Measurements from ENCODE around the gene ACSM6. TPM values are rescaled to one million over a fixed set of nuclear protein-coding genes. Genes with fewer than 3 reads are reported as not detected.
A peak's percentile ranks its signal among the peaks of the same experiment; 100 is the strongest.

The ACSM6 gene, protein sequence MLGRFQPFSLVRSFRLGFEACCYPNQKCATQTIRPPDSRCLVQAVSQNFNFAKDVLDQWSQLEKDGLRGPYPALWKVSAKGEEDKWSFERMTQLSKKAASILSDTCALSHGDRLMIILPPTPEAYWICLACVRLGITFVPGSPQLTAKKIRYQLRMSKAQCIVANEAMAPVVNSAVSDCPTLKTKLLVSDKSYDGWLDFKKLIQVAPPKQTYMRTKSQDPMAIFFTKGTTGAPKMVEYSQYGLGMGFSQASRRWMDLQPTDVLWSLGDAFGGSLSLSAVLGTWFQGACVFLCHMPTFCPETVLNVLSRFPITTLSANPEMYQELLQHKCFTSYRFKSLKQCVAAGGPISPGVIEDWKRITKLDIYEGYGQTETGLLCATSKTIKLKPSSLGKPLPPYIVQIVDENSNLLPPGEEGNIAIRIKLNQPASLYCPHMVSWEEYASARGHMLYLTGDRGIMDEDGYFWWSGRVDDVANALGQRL
- total RNA-seq: under 1 TPM in 2 of 8 experiments, not detected in 6; 0.14 to 0.24 TPM

DNA sequence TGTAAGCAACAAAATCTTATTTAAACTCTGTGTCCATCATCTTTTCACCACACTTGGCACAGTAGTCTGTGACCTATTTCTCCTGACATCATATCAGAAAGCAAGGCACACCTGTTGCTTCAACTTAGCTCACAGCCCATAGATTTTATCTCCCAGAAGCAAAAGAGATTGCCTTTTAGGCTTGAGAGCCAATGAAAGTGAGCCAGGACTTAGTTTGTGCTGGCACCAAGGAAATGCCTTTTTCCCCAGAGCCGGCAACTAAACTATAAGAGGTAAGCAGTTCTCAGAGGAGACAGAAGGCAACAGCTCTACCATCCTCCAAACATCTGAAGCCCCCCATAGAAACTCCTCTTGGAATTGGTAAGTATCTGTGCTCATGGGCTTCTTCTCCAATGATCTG lies at the start of gene ACSM6:
Gene ACSM6, plus strand, starts transcription at position 295 of the 400 bp plus-strand sequence. CDS start 248 bp downstream, outside the sequence.
- no peak within 1 kb of the TSS for H3K4me3 ChIP-seq
- no peak for ATAC-seq (replicated peaks in 6 of 8)
- H3K4me1 ChIP-seq (replicated peaks in 1 of 2): no peaks in the 10 kb centered on the region
- H3K27ac ChIP-seq: no peak within 1 kb of the TSS
- WGBS, 10 experiments: 17 to 86% (median 67%) methylated on average over 1 of the region's 1 CpG; no CpG with 5 or more reads in 5 of the 10 experiments
- in situ Hi-C loops (cut with MboI; ENCODE audit: low pct_unique_long_range_greater_than_20kb in 2 of 9, low sequenced_read_pairs in 9 of 9, unreplicated experiment in 9 of 9): no loop called here

DNA sequence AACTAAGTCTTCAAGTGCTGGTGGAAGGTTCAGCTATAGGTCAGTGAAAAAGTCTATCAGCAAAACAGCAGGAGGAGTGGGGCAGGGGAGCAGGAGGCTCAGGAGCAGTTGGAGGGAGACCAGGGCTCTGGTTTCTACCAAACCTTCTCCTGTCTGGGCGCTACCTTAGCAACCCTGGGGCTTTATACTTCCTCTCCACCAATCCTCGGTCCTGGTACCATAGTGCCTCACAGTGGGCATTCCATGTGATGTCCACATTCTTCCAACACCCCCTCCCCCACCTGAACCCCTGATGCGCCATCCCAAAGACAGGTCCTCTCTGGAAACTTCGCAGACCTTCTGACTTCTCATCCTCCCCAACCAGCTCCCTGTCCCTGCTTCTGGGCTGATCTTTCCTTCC lies 25.3 kb upstream of the ACSM6 start:
- in situ Hi-C loops (cut with MboI; ENCODE audit: low pct_unique_long_range_greater_than_20kb in 2 of 9, low sequenced_read_pairs in 9 of 9, unreplicated experiment in 9 of 9): no loop called here
- no peak overlapping the region for H3K4me3 ChIP-seq
- H3K27ac ChIP-seq: no peak overlapping the region
- no peaks in the 10 kb centered on the region for H3K4me1 ChIP-seq (replicated peaks in 1 of 2)
- WGBS, 10 experiments: 20 to 100% (median 86%) methylated on average over 2 of the region's 4 CpGs; no CpG with 5 or more reads in 7 of the 10 experiments
- ATAC-seq (replicated peaks in 6 of 8): no peak

DNA sequence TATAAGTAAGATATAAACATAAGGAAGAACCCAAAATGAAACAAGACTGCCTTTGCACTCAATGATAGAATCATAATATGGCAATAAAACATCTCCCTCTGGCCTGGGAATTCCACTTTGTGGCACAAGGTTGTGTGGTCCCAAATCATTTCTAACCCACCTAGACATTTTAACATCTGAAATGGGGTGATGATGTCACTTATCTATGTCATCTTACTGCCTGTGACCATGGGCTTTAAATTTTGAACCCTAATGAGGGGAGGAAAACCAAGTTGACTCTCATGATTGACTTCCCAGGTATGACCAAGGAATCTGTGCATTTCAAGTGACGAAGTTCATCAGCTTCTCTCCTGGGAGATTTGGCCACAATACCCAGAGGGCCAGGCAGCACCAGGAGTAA lies 24.5 kb upstream of the ACSM6 start:
- ATAC-seq (replicated peaks in 6 of 8): no peak
- WGBS, 10 experiments: 100% methylated on average over 1 of the region's 1 CpG; no CpG with 5 or more reads in 9 of the 10 experiments
- H3K4me1 ChIP-seq (replicated peaks in 1 of 2): no peaks in the 10 kb centered on the region
- in situ Hi-C loops (cut with MboI; ENCODE audit: low pct_unique_long_range_greater_than_20kb in 2 of 9, low sequenced_read_pairs in 9 of 9, unreplicated experiment in 9 of 9): no loop called here
- H3K27ac ChIP-seq: no peak overlapping the region
- H3K4me3 ChIP-seq: no peak overlapping the region

DNA sequence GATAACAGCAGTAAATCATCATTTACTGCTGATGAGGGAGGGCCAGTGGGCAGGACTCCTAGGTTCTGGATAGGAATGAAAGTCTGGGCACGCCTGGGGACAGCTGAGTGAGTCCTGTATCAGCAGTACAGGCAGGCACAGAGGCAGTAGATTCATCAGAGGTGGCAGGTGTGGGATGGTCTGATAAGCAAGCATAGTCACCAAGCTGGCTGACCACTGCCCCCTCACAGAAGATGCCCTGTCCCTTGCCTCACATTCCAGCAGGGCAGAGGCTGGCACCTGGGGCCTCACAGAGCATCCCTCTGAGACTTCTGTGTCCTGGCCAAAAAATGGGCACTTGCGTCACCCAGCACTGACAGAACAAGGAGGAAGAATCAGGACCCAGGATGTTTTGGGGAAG lies 23.2 kb upstream of the ACSM6 start:
- H3K4me3 ChIP-seq: no peak overlapping the region
- no peak for ATAC-seq (replicated peaks in 6 of 8)
- in situ Hi-C loops (cut with MboI; ENCODE audit: low pct_unique_long_range_greater_than_20kb in 2 of 9, low sequenced_read_pairs in 9 of 9, unreplicated experiment in 9 of 9): no loop called here
- no peak overlapping the region for H3K27ac ChIP-seq
- H3K4me1 ChIP-seq (replicated peaks in 1 of 2): no peaks in the 10 kb centered on the region
- WGBS, 10 experiments: 0 to 100% (median 54%) methylated on average over 1 to 2 of the region's 2 CpGs; no CpG with 5 or more reads in 7 of the 10 experiments

DNA sequence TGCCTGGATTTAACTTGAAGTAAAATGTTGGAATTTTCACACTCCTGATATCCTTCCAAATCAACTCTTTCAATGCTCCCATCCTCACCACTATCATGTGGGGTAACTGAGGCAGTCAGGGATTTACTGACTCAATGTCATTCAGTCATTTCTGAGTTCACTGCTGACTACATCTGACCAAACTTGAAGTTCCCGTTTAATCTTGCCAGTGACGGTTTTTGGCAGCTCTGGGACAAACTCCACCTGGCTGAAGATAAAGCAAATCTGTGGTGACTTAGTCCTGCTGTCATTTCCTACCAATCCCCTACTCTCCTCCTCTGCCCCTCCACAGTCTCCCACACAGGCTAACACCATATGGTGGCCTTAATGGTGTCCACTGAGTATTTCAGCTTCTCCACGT lies 22.7 kb upstream of the ACSM6 start:
- ATAC-seq (replicated peaks in 6 of 8): no peak
- Histone ChIP-seq H3K4me3 (no peak overlapping the region), H3K27ac (no peak overlapping the region), H3K4me1 (replicated peaks in 1 of 2) (no peaks in the 10 kb centered on the region)
- WGBS, 10 experiments: 20 to 89% (median 81%) methylated on average over 1 to 3 of the region's 3 CpGs; no CpG with 5 or more reads in 3 of the 10 experiments
- in situ Hi-C loops (cut with MboI; ENCODE audit: low pct_unique_long_range_greater_than_20kb in 2 of 9, low sequenced_read_pairs in 9 of 9, unreplicated experiment in 9 of 9): no loop called here

DNA sequence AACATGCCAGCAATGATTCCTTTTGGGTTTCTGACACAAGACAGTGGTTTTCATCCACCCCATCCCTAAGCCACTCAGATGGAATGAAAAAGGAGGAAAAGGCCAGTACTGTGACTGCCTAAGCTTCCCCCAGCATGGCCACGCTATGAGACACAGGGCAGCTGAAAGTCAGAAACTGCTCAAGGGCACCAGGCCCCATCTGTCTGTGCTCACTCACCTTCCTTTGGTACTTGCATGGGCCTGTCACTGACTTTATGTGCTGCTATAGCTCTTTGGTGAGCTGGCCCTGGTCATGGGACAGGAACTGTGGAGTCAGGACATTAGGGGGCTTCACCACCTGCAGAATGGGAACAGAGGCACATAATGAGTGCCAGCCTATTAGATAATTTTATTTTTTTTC lies 21.2 kb upstream of the ACSM6 start:
- in situ Hi-C loops (cut with MboI; ENCODE audit: low pct_unique_long_range_greater_than_20kb in 2 of 9, low sequenced_read_pairs in 9 of 9, unreplicated experiment in 9 of 9): no loop called here
- WGBS, 10 experiments: 0 to 88% (median 57%) methylated on average over 1 of the region's 1 CpG; no CpG with 5 or more reads in 5 of the 10 experiments
- ATAC-seq (replicated peaks in 6 of 8): no peak
- no peak overlapping the region for H3K27ac ChIP-seq
- no peak overlapping the region for H3K4me3 ChIP-seq
- H3K4me1 ChIP-seq (replicated peaks in 1 of 2): no peaks in the 10 kb centered on the region

DNA sequence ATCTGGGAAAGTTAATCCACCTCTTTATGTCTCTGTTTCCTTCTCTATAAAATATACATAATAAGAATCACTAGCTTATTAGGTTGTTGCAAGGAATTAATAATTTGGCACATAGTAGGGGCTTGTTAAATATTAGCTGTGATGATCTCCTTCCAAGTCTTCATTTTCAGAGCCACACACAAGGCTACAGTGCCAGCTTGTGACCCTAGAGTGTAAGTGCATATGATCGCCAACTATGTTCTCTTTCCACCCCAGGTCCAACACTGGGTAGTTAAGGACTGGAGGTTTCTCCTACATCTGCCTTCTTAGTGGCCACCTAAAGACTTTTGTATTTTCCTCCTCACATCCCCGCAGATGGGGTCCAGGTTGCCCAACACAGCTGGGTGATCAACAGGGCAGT lies 17.9 kb upstream of the ACSM6 start:
- H3K4me1 ChIP-seq (replicated peaks in 1 of 2): no peaks in the 10 kb centered on the region
- ATAC-seq (replicated peaks in 6 of 8): no peak
- H3K27ac ChIP-seq: no peak overlapping the region
- WGBS, 10 experiments: 20 to 80% (median 72%) methylated on average over 1 to 2 of the region's 2 CpGs; no CpG with 5 or more reads in 7 of the 10 experiments
- in situ Hi-C loops (cut with MboI; ENCODE audit: low pct_unique_long_range_greater_than_20kb in 2 of 9, low sequenced_read_pairs in 9 of 9, unreplicated experiment in 9 of 9): no loop called here
- H3K4me3 ChIP-seq: no peak overlapping the region

DNA sequence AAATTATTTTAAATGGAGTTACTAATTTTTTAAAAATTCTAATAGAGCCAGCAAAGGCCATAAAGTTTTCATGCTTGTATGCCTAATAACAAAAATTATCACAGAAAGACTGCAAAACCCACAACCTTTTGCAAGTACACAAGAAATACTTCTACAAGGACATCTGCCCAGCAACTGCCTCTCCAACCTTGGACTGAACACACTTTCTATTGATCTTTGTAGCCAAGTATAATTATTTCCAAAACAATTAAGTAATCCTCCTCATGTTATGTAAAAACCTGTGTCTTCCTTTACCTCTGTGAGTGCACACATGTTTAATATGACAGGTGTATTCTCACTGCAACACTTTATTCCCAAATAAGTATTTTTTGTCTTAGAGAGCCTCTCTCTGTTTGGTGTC lies 16.6 kb upstream of the ACSM6 start:
- in situ Hi-C loops (cut with MboI; ENCODE audit: low pct_unique_long_range_greater_than_20kb in 2 of 9, low sequenced_read_pairs in 9 of 9, unreplicated experiment in 9 of 9): no loop called here
- H3K4me3 ChIP-seq: no peak overlapping the region
- no peak for ATAC-seq (replicated peaks in 6 of 8)
- no peaks in the 10 kb centered on the region for H3K4me1 ChIP-seq (replicated peaks in 1 of 2)
- no peak overlapping the region for H3K27ac ChIP-seq

DNA sequence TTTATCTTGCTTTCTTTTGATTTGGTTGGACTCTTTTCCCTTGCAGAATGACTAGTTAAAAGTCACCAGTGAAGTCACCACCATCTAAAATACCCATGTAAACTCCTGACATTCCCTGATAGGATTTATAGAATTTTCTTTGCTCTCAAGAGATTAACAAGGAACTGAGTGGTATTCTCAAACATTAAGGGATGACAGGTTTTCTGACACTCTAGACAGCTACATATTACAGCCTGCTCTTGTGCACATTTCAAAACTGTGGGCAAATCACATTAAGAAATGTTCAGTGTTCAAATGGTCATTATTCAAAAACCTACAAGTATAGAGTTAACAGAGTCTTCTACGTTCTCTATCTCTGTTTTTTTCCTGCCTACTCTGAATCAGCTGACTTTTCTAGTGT lies 15.8 kb upstream of the ACSM6 start:
- no peak for ATAC-seq (replicated peaks in 6 of 8)
- Histone ChIP-seq H3K4me3 (no peak overlapping the region), H3K4me1 (replicated peaks in 1 of 2) (no peaks in the 10 kb centered on the region), H3K27ac (no peak overlapping the region)
- WGBS, 10 experiments: 0 to 100% (median 45%) methylated on average over 1 of the region's 1 CpG; no CpG with 5 or more reads in 1 of the 10 experiments
- in situ Hi-C loops (cut with MboI; ENCODE audit: low pct_unique_long_range_greater_than_20kb in 2 of 9, low sequenced_read_pairs in 9 of 9, unreplicated experiment in 9 of 9): no loop called here

DNA sequence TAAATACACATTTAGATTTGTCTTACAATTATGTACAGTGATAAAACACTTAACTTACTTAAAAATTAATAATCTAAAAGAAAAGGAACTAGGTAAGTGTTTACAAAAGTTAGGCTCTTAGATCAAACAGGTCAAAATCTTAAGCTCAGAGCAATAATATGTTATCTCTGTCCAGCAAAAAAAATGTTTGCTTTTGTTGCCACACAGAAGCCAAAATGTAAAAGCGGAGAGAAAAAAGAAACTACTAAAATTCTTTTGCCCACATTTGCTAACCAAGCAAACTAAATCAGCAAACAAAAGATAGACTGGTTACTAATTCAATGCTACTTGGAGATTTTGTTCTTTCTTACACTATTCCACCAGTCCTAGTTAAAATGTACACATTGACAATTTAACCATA lies 15.2 kb upstream of the ACSM6 start:
- in situ Hi-C loops (cut with MboI; ENCODE audit: low pct_unique_long_range_greater_than_20kb in 2 of 9, low sequenced_read_pairs in 9 of 9, unreplicated experiment in 9 of 9): no loop called here
- no peak overlapping the region for H3K27ac ChIP-seq
- ATAC-seq (replicated peaks in 6 of 8): no peak

DNA sequence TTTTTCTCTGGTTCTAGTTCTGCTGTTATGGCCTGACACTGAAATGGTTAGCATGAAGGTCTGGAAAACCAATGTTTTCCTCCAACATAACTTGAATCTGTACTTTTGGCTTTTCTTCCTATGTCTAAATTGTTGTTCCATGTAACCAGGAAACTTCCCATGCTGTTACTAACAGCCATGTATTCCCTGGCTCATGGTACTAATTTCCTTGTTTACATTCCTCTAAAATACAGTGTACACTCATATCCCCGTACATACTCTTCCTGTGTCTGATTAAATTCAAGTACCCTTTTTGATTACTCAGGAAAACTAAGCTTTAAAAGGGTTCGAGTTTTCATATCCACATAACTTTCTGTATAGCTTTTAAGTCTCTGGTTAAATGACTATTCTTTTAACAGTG lies 12.3 kb upstream of the ACSM6 start:
- WGBS, 10 experiments: 0 to 83% (median 39%) methylated on average over 1 to 2 of the region's 2 CpGs; no CpG with 5 or more reads in 2 of the 10 experiments
- ATAC-seq (replicated peaks in 6 of 8): no peak
- no peak overlapping the region for H3K27ac ChIP-seq
- H3K4me3 ChIP-seq: no peak overlapping the region
- in situ Hi-C loops (cut with MboI; ENCODE audit: low pct_unique_long_range_greater_than_20kb in 2 of 9, low sequenced_read_pairs in 9 of 9, unreplicated experiment in 9 of 9): no loop called here
- no peaks in the 10 kb centered on the region for H3K4me1 ChIP-seq (replicated peaks in 1 of 2)

More for the DNA sequence above, 15.2 kb upstream of the ACSM6 start:
- 38 to 100% (median 87%) methylated on average over 1 of the region's 1 CpG for WGBS, 10 experiments
- H3K4me1 ChIP-seq (replicated peaks in 1 of 2): no peaks in the 10 kb centered on the region
- H3K4me3 ChIP-seq: no peak overlapping the region

DNA sequence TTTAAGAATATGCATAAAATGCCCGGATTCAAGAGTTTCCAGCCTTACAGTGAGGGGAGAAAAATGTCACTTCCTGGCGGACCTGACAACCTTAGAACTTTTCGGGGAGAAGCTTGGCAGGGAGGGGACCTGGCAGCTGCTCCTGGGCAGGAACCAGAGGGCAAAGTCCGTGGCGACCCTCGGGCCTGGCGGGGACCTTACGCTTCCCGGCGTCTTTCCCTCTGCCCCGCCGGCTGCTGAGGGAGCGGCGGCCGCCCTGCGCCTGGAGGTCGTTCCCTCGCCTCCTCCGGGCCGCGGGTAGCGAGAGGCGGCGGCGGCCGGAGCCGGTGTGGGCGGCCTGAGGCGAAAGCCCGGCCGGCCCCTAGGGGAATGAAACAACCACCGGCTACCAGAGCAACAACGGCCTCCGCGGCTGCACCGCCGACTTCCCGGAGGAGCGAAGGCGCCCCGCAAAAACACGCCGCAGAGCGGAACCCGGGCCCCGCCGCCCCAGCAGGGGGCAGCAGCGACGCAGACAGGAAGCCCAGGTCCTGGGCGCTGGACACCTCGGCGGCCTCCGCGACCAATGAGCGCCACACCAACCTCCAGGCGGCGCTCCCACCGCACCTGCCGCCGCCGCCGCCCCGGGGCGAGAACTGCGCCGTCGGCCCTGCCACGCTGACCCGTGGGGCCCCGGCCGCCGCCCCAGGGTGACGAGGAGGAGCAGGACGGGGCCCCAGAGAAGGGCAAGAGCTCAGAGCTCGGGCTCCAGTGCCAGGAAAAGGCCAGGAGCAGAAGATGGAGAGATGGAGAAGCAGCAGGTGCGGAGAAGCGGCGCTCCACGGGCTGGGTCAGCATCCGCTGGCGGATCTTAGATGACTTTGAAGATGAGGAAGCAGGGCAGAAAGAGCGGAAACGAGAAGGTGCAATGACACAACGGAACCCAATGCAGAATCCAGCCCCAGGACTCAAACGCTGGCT lies 10.5 kb upstream of the ACSM6 start:
- Histone ChIP-seq H3K4me3 (peak overlapping the region; percentile 45 to 68 (median 63)), H3K4me1 (replicated peaks in 1 of 2) (no peaks in the 10 kb centered on the region), H3K27ac (peak overlapping the region in 1 of 2 donors; percentile 78)
- in situ Hi-C loops (cut with MboI; ENCODE audit: low pct_unique_long_range_greater_than_20kb in 2 of 9, low sequenced_read_pairs in 9 of 9, unreplicated experiment in 9 of 9): no loop called here
- WGBS, 10 experiments: 0 to 77% (median 8%) methylated on average over 3 to 30 of the region's 85 CpGs; no CpG with 5 or more reads in 1 of the 10 experiments
- peak; percentile 99 for ATAC-seq (replicated peaks in 6 of 8)

DNA sequence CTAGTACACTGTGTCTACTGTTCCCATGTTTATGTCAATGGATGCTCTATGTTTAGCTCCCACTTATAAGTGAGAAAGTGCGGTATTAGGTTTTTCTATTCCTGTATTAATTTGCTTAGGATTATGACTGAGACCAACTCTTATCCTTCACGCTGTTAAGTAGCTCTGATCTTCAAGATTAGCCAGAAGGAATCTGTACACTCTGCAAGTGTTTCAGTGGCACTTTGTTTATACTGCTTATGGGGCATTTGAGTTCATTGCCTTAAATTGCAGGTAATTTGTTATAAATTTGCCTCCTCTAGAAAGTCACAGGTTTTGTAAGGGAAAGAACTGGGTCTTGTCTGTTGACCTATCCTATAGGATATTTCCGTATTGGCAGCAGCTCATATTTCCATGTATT lies 6.4 kb upstream of the ACSM6 start:
- Histone ChIP-seq H3K4me3 (no peak overlapping the region), H3K4me1 (replicated peaks in 1 of 2) (no peaks in the 10 kb centered on the region), H3K27ac (no peak overlapping the region)
- in situ Hi-C loops (cut with MboI; ENCODE audit: low pct_unique_long_range_greater_than_20kb in 2 of 9, low sequenced_read_pairs in 9 of 9, unreplicated experiment in 9 of 9): no loop called here
- WGBS, 10 experiments: 20 to 100% (median 83%) methylated on average over 1 to 3 of the region's 3 CpGs; no CpG with 5 or more reads in 1 of the 10 experiments
- no peak for ATAC-seq (replicated peaks in 6 of 8)
